DMS 273 (cell line): ENCODE data around the gene CD151.

Experiments
- DNase-seq: peaks from one replicate; lab custom pipeline; 2025; ENCODE audit not compliant: unreplicated experiment; lab: John Stamatoyannopoulos, UW

CD151 gene

GRCh38 chr11:813072-813455 lies 19.7 kb upstream of the CD151 start:
- DNase-seq: no peak

- DNase-seq: peak; percentile 55
Observed at GRCh38 chr11:813456-814096, 19.2 kb upstream of the CD151 start.

- no peak for DNase-seq
Observed at GRCh38 chr11:815675-816432, 16.9 kb upstream of the CD151 start.

- DNase-seq: peak; percentile 44
Observed at GRCh38 chr11:816433-816779, 16.3 kb upstream of the CD151 start.

GRCh38 chr11:818396-819128 lies 14.2 kb upstream of the CD151 start, which contains the start of gene PNPLA2:
PNPLA2 (plus strand) TSS chr11:818914; CDS start chr11:819719, 805 bp downstream.
- DNase-seq: no peak

GRCh38 chr11:819129-819931 lies 13.4 kb upstream of the CD151 start:
- peak; percentile 93 for DNase-seq

- peak; percentile 89 for DNase-seq
Observed at GRCh38 chr11:819943-820649, 12.7 kb upstream of the CD151 start.

GRCh38 chr11:820655-821511 lies 11.9 kb upstream of the CD151 start:
- no peak for DNase-seq

GRCh38 chr11:821512-822371 lies 11.0 kb upstream of the CD151 start:
- DNase-seq: peak; percentile 69

GRCh38 chr11:823441-824291 lies 9.1 kb upstream of the CD151 start:
- DNase-seq: no peak

- DNase-seq: no peak
Observed at GRCh38 chr11:824292-824880, 8.4 kb upstream of the CD151 start.

GRCh38 chr11:824942-825341 lies 7.8 kb upstream of the CD151 start:
- DNase-seq: no peak

- DNase-seq: no peak
Observed at GRCh38 chr11:825366-826226, 7.2 kb upstream of the CD151 start.

- DNase-seq: no peak
Observed at GRCh38 chr11:826227-826621, 6.5 kb upstream of the CD151 start.

GRCh38 chr11:826836-827145 lies 6.0 kb upstream of the CD151 start:
- no peak for DNase-seq

GRCh38 chr11:827146-827896 lies 5.4 kb upstream of the CD151 start:
- no peak for DNase-seq
